ENCODE measurements around the gene KHK.

The KHK gene

GRCh38 chr2:27145682-27146081 is 59.1 kb downstream of the KHK start:
- Histone ChIP-seq H3K4me3 (ENCODE audit: low read depth, low read length, poor library complexity, severe bottlenecking) (no peak overlapping the region), H3F3A (ENCODE audit: insufficient read depth, low read length) (no peaks in the 10 kb centered on the region), H3K79me2 (ENCODE audit: insufficient read depth, low read length) (no peaks in the 10 kb centered on the region), H3K27ac (ENCODE audit: low read depth, low read length, poor library complexity, severe bottlenecking) (no peak overlapping the region), H3K9me2 (ENCODE audit: low read depth, low read length) (no peaks in the 10 kb centered on the region), H4K20me1 (ENCODE audit: insufficient read depth, low read length) (no peaks in the 10 kb centered on the region), H3K4me1 (ENCODE audit: insufficient read depth, low read length, severe bottlenecking) (no peaks in the 10 kb centered on the region), H3K36me3 (ENCODE audit: insufficient read depth, low read length) (no peaks in the 10 kb centered on the region; the same call in 1 of the 2 replicates), H3K9ac (ENCODE audit: low read length) (no peak overlapping the region), H2AFZ (ENCODE audit: low read length) (no peak overlapping the region), H3K4me2 (ENCODE audit: low read length) (no peak overlapping the region), H3K9me3 (ENCODE audit: low read length) (no peaks in the 10 kb centered on the region), H3K27me3 (ENCODE audit: insufficient read depth, low read length) (peaks cover 12% of the 10 kb centered on the region)
- TF ChIP-seq EZH2 (IDR thresholded peaks at IDR 0.05; ENCODE audit: borderline replicate concordance, low read length) (no peak), CTCF (IDR thresholded peaks at IDR 0.05; ENCODE audit: low read length) (no peak)

- TF ChIP-seq CTCF (IDR thresholded peaks at IDR 0.05; ENCODE audit: low read length) (no peak), EZH2 (IDR thresholded peaks at IDR 0.05; ENCODE audit: borderline replicate concordance, low read length) (no peak)
- Histone ChIP-seq H3K9me3 (ENCODE audit: low read length) (no peaks in the 10 kb centered on the region), H3K4me2 (ENCODE audit: low read length) (no peak overlapping the region)
These were observed 61.4 kb downstream of the KHK start for GRCh38 chr2:27147935-27148334.

GRCh38 chr2:27148801-27149439 is 62.3 kb downstream of the KHK start, which contains the start of gene TCF23:
Gene TCF23 (plus strand): TSS chr2:27149004. CDS start chr2:27149134, 130 bp downstream.
- Histone ChIP-seq H3K79me2 (ENCODE audit: insufficient read depth, low read length) (no peaks in the 10 kb centered on the region), H3K9me2 (ENCODE audit: low read depth, low read length) (no peaks in the 10 kb centered on the region), H3K27ac (ENCODE audit: low read depth, low read length, poor library complexity, severe bottlenecking) (no peak within 1 kb of the TSS), H3K4me2 (ENCODE audit: low read length) (no peak within 1 kb of the TSS), H3K9me3 (ENCODE audit: low read length) (no peaks in the 10 kb centered on the region), H3K4me1 (ENCODE audit: insufficient read depth, low read length, severe bottlenecking) (no peaks in the 10 kb centered on the region), H3F3A (ENCODE audit: insufficient read depth, low read length) (no peaks in the 10 kb centered on the region), H2AFZ (ENCODE audit: low read length) (no peak within 1 kb of the TSS), H3K4me3 (ENCODE audit: low read depth, low read length, poor library complexity, severe bottlenecking) (no peak within 1 kb of the TSS), H4K20me1 (ENCODE audit: insufficient read depth, low read length) (no peaks in the 10 kb centered on the region), H3K36me3 (ENCODE audit: insufficient read depth, low read length) (no peaks in the 10 kb centered on the region), H3K9ac (ENCODE audit: low read length) (no peak within 1 kb of the TSS), H3K27me3 (ENCODE audit: insufficient read depth, low read length) (peaks cover 6% of the 10 kb centered on the region; the same call in 1 of the 2 replicates)
- TF ChIP-seq CTCF (IDR thresholded peaks at IDR 0.05; ENCODE audit: low read length), result no peak
- no peak for TF ChIP-seq EZH2 (IDR thresholded peaks at IDR 0.05; ENCODE audit: borderline replicate concordance, low read length)

More at GRCh38 chr2:27147935-27148334, 61.4 kb downstream of the KHK start:
- H3K27me3 ChIP-seq (ENCODE audit: insufficient read depth, low read length), result peaks cover 13% of the 10 kb centered on the region
- H3F3A ChIP-seq (ENCODE audit: insufficient read depth, low read length), result no peaks in the 10 kb centered on the region
- no peaks in the 10 kb centered on the region for H4K20me1 ChIP-seq (ENCODE audit: insufficient read depth, low read length)
- H3K79me2 ChIP-seq (ENCODE audit: insufficient read depth, low read length), result no peaks in the 10 kb centered on the region
- H3K9me2 ChIP-seq (ENCODE audit: low read depth, low read length), result no peaks in the 10 kb centered on the region
- no peak overlapping the region for H2AFZ ChIP-seq (ENCODE audit: low read length)
- no peak overlapping the region for H3K27ac ChIP-seq (ENCODE audit: low read depth, low read length, poor library complexity, severe bottlenecking)
- H3K4me1 ChIP-seq (ENCODE audit: insufficient read depth, low read length, severe bottlenecking), result no peaks in the 10 kb centered on the region
- H3K4me3 ChIP-seq (ENCODE audit: low read depth, low read length, poor library complexity, severe bottlenecking), result no peak overlapping the region
- no peak overlapping the region for H3K9ac ChIP-seq (ENCODE audit: low read length)
- no peaks in the 10 kb centered on the region; the same call in 1 of the 2 replicates for H3K36me3 ChIP-seq (ENCODE audit: insufficient read depth, low read length)

Data from OCI-LY1 (cell line).